Endothelial cell of umbilical vein (primary cell): Measurements from ENCODE around the gene RASA2. TPM values are rescaled to one million over a fixed set of nuclear protein-coding genes. Genes with fewer than 3 reads are reported as not detected.

ENCODE experiments used
- BruUV-seq: library from RNA; stranded (reverse); fragments of 400-500 nt; replicated peaks from 2 replicates; lab custom pipeline; 2021; lab: Mats Ljungman, UMichigan
- CTCF ChIA-PET: fragments of 300-600, 350-600 bp; sonication (Branson Sonifier 250); formaldehyde crosslinking; loops from one replicate; lab custom pipeline; 2021; ENCODE audit warnings: antibody characterized with exemption, inconsistent platforms; lab: Charles Lee
- POLR2A ChIA-PET: fragments of 300-600, 350-600 bp; sonication (Branson Sonifier 250); formaldehyde crosslinking; loops from one replicate; lab custom pipeline; 2021; ENCODE audit warnings: antibody characterized with exemption, inconsistent platforms; lab: Charles Lee
- DNase-seq: peaks from one replicate; pipeline ENCODE4 v3.0.0-alpha.2; 2011; ENCODE audit warnings: low read depth, low spot score
- FAIRE-seq: peaks from 2 replicates; lab custom pipeline; 2011; peaks lifted over from hg19 to GRCh38; lab: Jason Lieb, UNC
- H2AFZ ChIP-seq: 2 replicates; pipeline ENCODE4 v1.6.0; 2012; ENCODE audit warnings: low read depth, low read length, control low read depth, inconsistent platforms
- H3K27ac ChIP-seq: 2 replicates; pipeline ENCODE4 v1.5.1; 2011; ENCODE audit warnings: low read depth, mild to moderate bottlenecking, control low read depth, low read length, moderate library complexity; ENCODE audit not compliant: insufficient read depth
- H3K27me3 ChIP-seq, 2 experiments: 2 replicates each; pipeline versions ENCODE4 v1.6.0 to v1.6.1; 2011; ENCODE audit warnings: low read length in 2 of 2, mixed read lengths in 1 of 2; ENCODE audit not compliant: control insufficient read depth in 2 of 2, insufficient read depth in 2 of 2
- H3K36me3 ChIP-seq, 2 experiments: 2 replicates in 1 of 2; 3 replicates in 1 of 2; pipeline ENCODE4 v1.5.1; 2011; ENCODE audit warnings: low read length in 2 of 2, mild to moderate bottlenecking in 1 of 2, moderate library complexity in 1 of 2; ENCODE audit not compliant: control insufficient read depth in 2 of 2, insufficient read depth in 2 of 2; ENCODE audit errors: extremely low read depth in 1 of 2
- H3K4me1 ChIP-seq: 3 replicates; pipeline ENCODE4 v1.5.1; 2011; ENCODE audit warnings: mild to moderate bottlenecking, low read length; ENCODE audit not compliant: control insufficient read depth, insufficient read depth; ENCODE audit errors: extremely low read depth
- H3K4me2 ChIP-seq: 2 replicates; pipeline ENCODE4 v1.6.1; 2011; ENCODE audit warnings: low read length, control low read depth, mixed read lengths; ENCODE audit not compliant: insufficient read depth
- H3K4me3 ChIP-seq, 3 experiments: fragments of 200-600 bp in 1 of 3; sonication (generic), shearing (Covaris generic) in 1 of 3; replicated peaks in 1 of 3; 2 replicates each; pipeline ENCODE4 v1.5.1; 2011 to 2016; ENCODE audit warnings: control low read depth in 3 of 3, low read length in 3 of 3, mild to moderate bottlenecking in 2 of 3, inconsistent platforms in 1 of 3, low read depth in 1 of 3, moderate library complexity in 1 of 3; ENCODE audit not compliant: insufficient read depth in 1 of 3
- H3K79me2 ChIP-seq: 2 replicates; pipeline ENCODE4 v1.6.0; 2012; ENCODE audit warnings: low read length, inconsistent platforms; ENCODE audit not compliant: control insufficient read depth, insufficient read depth
- H3K9ac ChIP-seq: replicated peaks from 2 replicates; pipeline ENCODE3; 2011; ENCODE audit warnings: low read length, control low read depth; ENCODE audit not compliant: insufficient read depth; ENCODE audit errors: extremely low read depth
- H3K9me1 ChIP-seq: replicated peaks from 3 replicates; pipeline ENCODE4 v1.6.0; 2011; ENCODE audit warnings: mild to moderate bottlenecking, low read length; ENCODE audit not compliant: control insufficient read depth, insufficient read depth; ENCODE audit errors: extremely low read depth
- H3K9me3 ChIP-seq: replicated peaks from 2 replicates; pipeline ENCODE4 v1.5.1; 2012; ENCODE audit warnings: low read length, inconsistent platforms; ENCODE audit not compliant: control insufficient read depth, insufficient read depth
- H4K20me1 ChIP-seq: replicated peaks from 2 replicates; pipeline ENCODE3; 2011; ENCODE audit warnings: mild to moderate bottlenecking, low read length; ENCODE audit not compliant: control insufficient read depth, insufficient read depth; ENCODE audit errors: extremely low read depth
- EZH2 ChIP-seq: IDR thresholded peaks from 2 replicates; pipeline ENCODE4 v1.6.1; 2012; ENCODE audit warnings: borderline replicate concordance, low read depth, mild to moderate bottlenecking, moderate library complexity, low read length, inconsistent platforms; ENCODE audit not compliant: severe bottlenecking
- FOS ChIP-seq: IDR thresholded peaks from 2 replicates; pipeline ENCODE4 v1.6.1; 2011; ENCODE audit warnings: mild to moderate bottlenecking, low read length, moderate library complexity, borderline replicate concordance; ENCODE audit not compliant: insufficient read depth
- GATA2 ChIP-seq: IDR thresholded peaks from 2 replicates; pipeline ENCODE4 v1.7.0; 2011; ENCODE audit warnings: low read depth, mild to moderate bottlenecking, moderate library complexity, mixed read lengths, low read length; ENCODE audit not compliant: insufficient read length, insufficient read depth
- JUN ChIP-seq: IDR thresholded peaks from 2 replicates; pipeline ENCODE4 v1.6.1; 2011; ENCODE audit warnings: borderline replicate concordance, low read depth; ENCODE audit not compliant: insufficient read length, insufficient read depth
- MYC ChIP-seq: IDR thresholded peaks from one replicate; pipeline ENCODE4 v1.6.1; 2011; ENCODE audit warnings: mild to moderate bottlenecking, low read depth, low read length
- POLR2A ChIP-seq: IDR thresholded peaks from 2 replicates; pipeline ENCODE4 v1.6.1; 2012; ENCODE audit warnings: low read depth, mild to moderate bottlenecking, control low read depth, low read length
- POLR2AphosphoS5 ChIP-seq: IDR thresholded peaks from 2 replicates; pipeline ENCODE4 v1.6.1; 2012; ENCODE audit warnings: low read depth, mild to moderate bottlenecking, control low read depth, low read length, moderate library complexity; ENCODE audit not compliant: insufficient read depth
- dilution Hi-C: fragments of 300-500 bp; cut with MboI; formaldehyde crosslinking; loops from one replicate; pipeline ENCODE4 v1.15.0; 2019; ENCODE audit warnings: low sequenced_read_pairs; ENCODE audit not compliant: extremely low pct_ligation_motif_present
- intact Hi-C: fragments of 100-400 bp; cut with micrococcal nuclease; formaldehyde crosslinking; loops from one replicate; pipeline ENCODE4 v1.10.0; 2022
- polyA plus RNA-seq, 4 experiments: library from polyadenylated mRNA; depleted of rRNA in 3 of 4; stranded (reverse) in 3 of 4; unstranded in 1 of 4; fragments of >200 nt; gene quantifications; 2 replicates each; pipeline versions ENCODE4 v1.2.1 to v1.2.3, GENCODE V29; 2011 to 2012; ENCODE audit warnings: missing spikeins in 1 of 4
- total RNA-seq: library from RNA; stranded (reverse); gene quantifications from 2 replicates; pipeline ENCODE4 v1.2.3, GENCODE V29; 2021
- TF ChIP-seq, protein P1 (sequence below): IDR thresholded peaks from 2 replicates; pipeline ENCODE4 v1.6.1; 2011; ENCODE audit not compliant: insufficient read depth, insufficient read length
- TF ChIP-seq, protein P2 (sequence below), 2 donors: IDR thresholded peaks; 1 replicate in 1 of 2; 2 replicates in 1 of 2; pipeline ENCODE4 v1.5.1; 2011; ENCODE audit warnings: low read length in 2 of 2, mild to moderate bottlenecking in 2 of 2, moderate library complexity in 2 of 2, control low read depth in 1 of 2, inconsistent platforms in 1 of 2, low read depth in 1 of 2; ENCODE audit not compliant: insufficient read depth in 1 of 2; ENCODE audit errors: extremely low read depth in 1 of 2

Gene RASA2
- total and polyA plus RNA-seq, 2 donors (not counting 3 experiments of a cell fraction or from before 2014, with no cell fraction given), result 3.1 to 20.2 TPM

DNA sequence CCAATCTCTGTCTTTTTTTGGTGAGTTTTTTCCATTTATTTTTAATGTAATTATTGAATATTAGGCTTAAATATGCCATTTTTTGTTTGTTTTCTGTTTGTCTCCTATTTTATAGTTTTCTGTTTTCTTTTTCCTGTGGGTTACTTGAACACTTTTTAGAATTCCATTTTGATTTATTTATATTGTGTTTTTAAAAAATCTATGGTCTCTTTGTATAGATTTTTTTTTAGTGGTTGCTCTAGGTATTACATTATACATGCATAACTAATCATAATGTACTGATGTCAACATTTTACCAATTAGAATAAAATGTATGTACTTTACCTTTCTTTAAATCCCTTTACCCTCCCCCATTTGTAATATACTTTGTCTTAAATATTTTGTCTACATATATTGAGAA lies 56.2 kb downstream of the RASA2 start:
- H3K9me3 ChIP-seq, result no peaks in the 10 kb centered on the region
- H3K9ac ChIP-seq, result no peak overlapping the region
- peaks cover 20% of the 10 kb centered on the region for H3K4me1 ChIP-seq
- TF ChIP-seq EZH2 (no peak), FOS (no peak), GATA2 (no peak), MYC (no peak), JUN (no peak), POLR2A (no peak), POLR2AphosphoS5 (no peak)
- TF ChIP-seq, protein P1, sequence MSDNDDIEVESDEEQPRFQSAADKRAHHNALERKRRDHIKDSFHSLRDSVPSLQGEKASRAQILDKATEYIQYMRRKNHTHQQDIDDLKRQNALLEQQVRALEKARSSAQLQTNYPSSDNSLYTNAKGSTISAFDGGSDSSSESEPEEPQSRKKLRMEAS, result no peak
- TF ChIP-seq, protein P2, sequence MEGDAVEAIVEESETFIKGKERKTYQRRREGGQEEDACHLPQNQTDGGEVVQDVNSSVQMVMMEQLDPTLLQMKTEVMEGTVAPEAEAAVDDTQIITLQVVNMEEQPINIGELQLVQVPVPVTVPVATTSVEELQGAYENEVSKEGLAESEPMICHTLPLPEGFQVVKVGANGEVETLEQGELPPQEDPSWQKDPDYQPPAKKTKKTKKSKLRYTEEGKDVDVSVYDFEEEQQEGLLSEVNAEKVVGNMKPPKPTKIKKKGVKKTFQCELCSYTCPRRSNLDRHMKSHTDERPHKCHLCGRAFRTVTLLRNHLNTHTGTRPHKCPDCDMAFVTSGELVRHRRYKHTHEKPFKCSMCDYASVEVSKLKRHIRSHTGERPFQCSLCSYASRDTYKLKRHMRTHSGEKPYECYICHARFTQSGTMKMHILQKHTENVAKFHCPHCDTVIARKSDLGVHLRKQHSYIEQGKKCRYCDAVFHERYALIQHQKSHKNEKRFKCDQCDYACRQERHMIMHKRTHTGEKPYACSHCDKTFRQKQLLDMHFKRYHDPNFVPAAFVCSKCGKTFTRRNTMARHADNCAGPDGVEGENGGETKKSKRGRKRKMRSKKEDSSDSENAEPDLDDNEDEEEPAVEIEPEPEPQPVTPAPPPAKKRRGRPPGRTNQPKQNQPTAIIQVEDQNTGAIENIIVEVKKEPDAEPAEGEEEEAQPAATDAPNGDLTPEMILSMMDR (IDR thresholded peaks at IDR 0.05; ENCODE audit: extremely low read depth in 1 of 2, insufficient read depth in 1 of 2, low read depth in 1 of 2, low read length in 2 of 2), result no peak
- ChIA-PET POLR2A (no interaction called here), CTCF (no interaction called here)
- H3K36me3 ChIP-seq, result peaks cover 2 to 9% of the 10 kb centered on the region in 2 experiments
- dilution Hi-C loops, result no loop called here
- H3K4me2 ChIP-seq, result peak overlapping the region; percentile 5
- no peaks in the 10 kb centered on the region for H3K27me3 ChIP-seq
- peaks cover 75% of the 10 kb centered on the region for H3K79me2 ChIP-seq
- H3K4me3 ChIP-seq, result no peak overlapping the region
- intact Hi-C loops, result loop anchor here (1.0 kb wide), 1 partner anchor 13 kb away; no protein-coding TSS in a partner anchor
- H4K20me1 ChIP-seq, result no peaks in the 10 kb centered on the region
- no peak overlapping the region for H2AFZ ChIP-seq
- no peak for FAIRE-seq
- BruUV-seq, result no TSS peak
- DNase-seq, result no peak
- H3K27ac ChIP-seq, result no peak overlapping the region
- H3K9me1 ChIP-seq, result no peaks in the 10 kb centered on the region
